BJ (cell line): ENCODE results near the gene TTC9B. TPM values are rescaled to one million over a fixed set of nuclear protein-coding genes. Genes with fewer than 3 reads are reported as not detected.

Experiments
- CTCF ChIA-PET: fragments of 350-600 bp; formaldehyde crosslinking; extraction: SDS; loops from one replicate; lab custom pipeline; 2021; ENCODE audit warnings: antibody characterized with exemption, inconsistent platforms; lab: Yijun Ruan, JAX
- POLR2A ChIA-PET: fragments of 300-600 bp; sonication (Branson Sonifier 250); formaldehyde crosslinking; extraction: SDS; loops from one replicate; lab custom pipeline; 2021; ENCODE audit warnings: antibody characterized with exemption; lab: Charles Lee
- DNase-seq: peaks from one replicate; pipeline ENCODE4 v3.0.0-alpha.2; 2011; ENCODE audit warnings: low read depth
- H3K27me3 ChIP-seq: 2 replicates; pipeline ENCODE4 v1.6.0; 2011; ENCODE audit warnings: low read length; ENCODE audit not compliant: control insufficient read depth, insufficient read depth
- H3K36me3 ChIP-seq: 2 replicates; pipeline ENCODE4 v1.5.1; 2011; ENCODE audit warnings: low read length; ENCODE audit not compliant: control insufficient read depth, insufficient read depth
- H3K4me3 ChIP-seq: 2 replicates; pipeline ENCODE4 v1.5.1; 2011; ENCODE audit warnings: low read depth, mild to moderate bottlenecking, control low read depth, low read length
- CTCF ChIP-seq: IDR thresholded peaks from 2 replicates; pipeline ENCODE4 v1.5.1; 2011; ENCODE audit warnings: low read depth, mild to moderate bottlenecking, control low read depth, inconsistent platforms, low read length, moderate library complexity; ENCODE audit not compliant: insufficient read depth
- polyA plus RNA-seq: library from polyadenylated mRNA; depleted of rRNA; stranded (reverse); fragments of >200 nt; gene quantifications from 2 replicates; pipeline ENCODE4 v1.2.3, GENCODE V29; 2011

TTC9B gene
- polyA plus RNA-seq, 1 experiment: not detected

DNA sequence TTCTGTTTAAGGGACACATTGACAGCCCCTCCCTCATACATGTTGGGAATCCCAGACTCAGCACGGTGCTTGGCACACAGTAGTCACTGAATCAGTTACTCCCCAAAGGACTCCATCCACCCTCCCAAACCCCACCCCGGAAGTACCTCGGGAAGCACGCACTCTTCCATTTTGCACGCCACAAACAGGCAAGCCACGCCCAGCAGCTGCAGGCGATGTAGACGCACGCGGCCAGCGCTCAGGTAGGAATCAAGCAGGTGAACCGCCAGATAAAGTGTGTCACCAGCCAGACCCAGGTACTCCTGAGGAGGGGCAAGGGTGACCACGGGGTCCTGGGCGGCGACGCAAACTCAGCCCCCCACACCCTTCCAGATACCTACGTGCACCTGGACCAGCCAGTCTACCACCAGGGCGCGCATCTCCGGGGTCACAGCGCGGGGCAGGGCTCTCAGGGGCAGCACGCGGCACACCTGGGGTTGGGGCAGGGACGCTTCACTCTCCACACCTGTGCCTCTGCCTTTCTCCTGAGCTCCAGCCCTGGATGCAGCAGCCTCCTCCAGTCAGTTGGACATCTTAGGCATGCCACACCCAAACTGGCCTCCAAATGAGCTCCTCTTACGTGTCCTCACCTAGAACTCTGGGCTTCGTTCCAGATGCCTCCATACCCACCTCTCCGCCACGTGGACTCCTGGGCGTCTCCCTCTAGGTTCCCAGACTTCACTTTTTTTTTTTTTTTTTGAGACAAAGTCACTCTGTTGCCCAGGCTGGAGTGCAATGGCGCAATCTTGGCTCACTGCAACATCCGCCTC, 6.4 kb upstream of the TTC9B start:
- no peak for TF ChIP-seq CTCF
- Histone ChIP-seq H3K36me3 (no peaks in the 10 kb centered on the region), H3K4me3 (no peak overlapping the region), H3K27me3 (no peaks in the 10 kb centered on the region)
- DNase-seq: no peak
- ChIA-PET POLR2A (no interaction called here), CTCF (no interaction called here)

- ChIA-PET POLR2A (no interaction called here), CTCF (interaction anchor here (0.5 to 1.5 kb wide), 4 partner anchors 9 to 337 kb away, joined by 3 to 8 read pairs (median 3); no protein-coding TSS in a partner anchor)
- H3K36me3 ChIP-seq: no peaks in the 10 kb centered on the region
- no peaks in the 10 kb centered on the region for H3K27me3 ChIP-seq
- TF ChIP-seq CTCF: no peak
- DNase-seq: no peak
- no peak overlapping the region for H3K4me3 ChIP-seq
Observed at GRCh38 chr19:40223135-40223822, 5.1 kb upstream of the TTC9B start.

DNA sequence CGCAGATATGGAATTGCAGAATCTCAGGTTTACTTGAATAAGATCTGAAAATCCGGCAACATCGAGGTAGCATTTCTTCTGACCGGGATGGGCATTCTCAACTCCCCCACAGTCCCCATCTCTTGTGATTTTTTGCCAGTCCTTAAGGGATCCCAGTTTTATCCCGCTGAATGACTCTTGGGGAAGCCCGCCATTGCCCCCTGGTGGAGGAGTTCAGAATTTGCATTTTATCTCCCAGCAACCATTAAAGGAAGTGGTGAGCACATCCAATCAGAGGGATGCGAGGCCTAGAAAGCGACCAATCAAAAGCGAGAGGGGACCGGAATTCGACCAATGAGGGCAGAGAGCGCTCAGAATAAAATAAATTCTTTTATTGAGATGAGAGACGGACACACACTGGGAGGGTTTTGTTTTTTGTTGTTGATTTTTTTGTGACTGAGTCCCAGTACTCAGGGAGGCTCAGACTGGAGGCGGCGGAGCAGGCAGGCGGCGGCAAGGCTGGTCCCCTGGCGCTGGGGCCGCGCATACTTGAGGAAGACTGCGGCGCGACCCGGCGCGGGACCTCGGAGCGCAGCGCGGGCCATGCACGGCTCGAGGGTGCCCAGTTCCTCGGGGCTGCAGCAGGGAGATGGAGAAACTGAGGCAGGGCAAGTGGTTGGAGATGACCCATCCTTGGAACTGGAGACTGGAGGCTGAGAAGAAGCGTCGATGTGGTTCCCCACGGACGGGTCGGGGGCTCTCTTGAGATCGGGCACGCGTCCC, 3.9 kb upstream of the TTC9B start:
- H3K27me3 ChIP-seq: peaks cover 6% of the 10 kb centered on the region
- POLR2A ChIA-PET: no interaction called here
- peak; percentile 62 for DNase-seq
- H3K36me3 ChIP-seq: no peaks in the 10 kb centered on the region
- H3K4me3 ChIP-seq: no peak overlapping the region
- CTCF ChIA-PET: interaction anchor here (0.8 to 1.5 kb wide), 4 partner anchors 8 to 338 kb away, joined by 3 to 8 read pairs (median 3); no protein-coding TSS in a partner anchor
- TF ChIP-seq CTCF: peak; percentile 86

DNA sequence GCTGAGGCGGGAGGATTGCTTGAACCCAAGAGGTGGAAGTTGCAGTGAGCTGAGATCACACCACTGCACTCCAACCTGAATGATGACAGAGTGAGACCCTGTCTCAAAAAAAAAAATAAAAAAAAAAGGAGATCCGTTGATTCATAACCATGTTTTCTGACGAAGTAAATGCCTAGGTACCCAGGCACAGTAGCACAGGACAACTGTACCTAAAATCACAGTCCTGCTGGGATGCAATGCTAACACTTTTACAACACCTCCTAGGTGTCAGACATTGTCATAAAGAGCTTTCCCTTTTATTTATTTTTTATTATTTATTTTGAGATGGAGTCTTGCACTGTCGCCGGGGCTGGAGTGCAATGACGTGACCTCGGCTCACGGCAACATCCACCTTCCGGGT, 2.5 kb upstream of the TTC9B start:
- ChIA-PET POLR2A (no interaction called here), CTCF (interaction anchor here (0.6 to 4.6 kb wide), 5 partner anchors 9 to 80 kb away, joined by 3 to 27 read pairs (median 3); no protein-coding TSS in a partner anchor)
- DNase-seq: no peak
- no peak overlapping the region for H3K4me3 ChIP-seq
- H3K27me3 ChIP-seq: peaks cover 14% of the 10 kb centered on the region
- no peaks in the 10 kb centered on the region for H3K36me3 ChIP-seq
- no peak for TF ChIP-seq CTCF
